ENCODE data around the gene ST6GALNAC3.

GRCh38 chr1:76581712-76582111 lies 507.2 kb downstream of the ST6GALNAC3 start:
- TF ChIP-seq CTCF (IDR thresholded peaks at IDR 0.05 in 2 of 3, conservative IDR thresholded peaks at IDR 0.05 in 1 of 3; ENCODE audit: borderline replicate concordance in 1 of 3, insufficient read depth in 1 of 3, low read depth in 2 of 3, low read length in 2 of 3) = no peak
- no peak for TF ChIP-seq YY1 (IDR thresholded peaks at IDR 0.05; ENCODE audit: extremely low read depth, insufficient replicate concordance, low read depth, low read length)
- no peak for TF ChIP-seq POLR2AphosphoS5 (IDR thresholded peaks at IDR 0.05; ENCODE audit: low read depth, low read length)

Data from HCT116 (cell line).